Measurements from ENCODE around the gene TMC1. TPM values are rescaled to one million over a fixed set of nuclear protein-coding genes. Genes with fewer than 3 reads are reported as not detected.

The TMC1 gene
- total and polyA plus RNA-seq, 2 of the 13 experiments (the other 11 are each of a cell fraction or from before 2014, with no cell fraction given), result 0.02 to 0.03 TPM

- no peak overlapping the region; a peak in 1 of 6 replicates for H3K4me3 ChIP-seq (replicated peaks in 1 of 3; ENCODE audit: insufficient read depth in 1 of 3, low read depth in 2 of 3, low read length in 3 of 3)
- BruUV-seq (replicated peaks), result TSS peak; percentile 99
- no peaks in the 10 kb centered on the region for H3K36me3 ChIP-seq (replicated peaks in 1 of 2; ENCODE audit: control insufficient read depth in 1 of 2, insufficient read depth in 2 of 2, low read length in 2 of 2)
- no peaks in the 10 kb centered on the region for H3K9me3 ChIP-seq (ENCODE audit: low read length)
- DNase-seq (ENCODE audit: low spot score) (peak; percentile 94), FAIRE-seq (peak; percentile 90), ATAC-seq (peak; percentile 99)
- ChIA-PET POLR2A (interaction anchor here (0.9 to 2.7 kb wide), 16 partner anchors 13 to 496 kb away, joined by 3 to 12 read pairs (median 4); partner anchors contain the start of gene ZFAND5), CTCF (ENCODE audit: low intra/inter-chr PET ratio, low total read pairs) (interaction anchor here (1.0 to 2.8 kb wide), 3 partner anchors 222 to 326 kb away, joined by 3 to 15 read pairs (median 6); no protein-coding TSS in a partner anchor)
- peaks cover 30% of the 10 kb centered on the region for H3K4me1 ChIP-seq (ENCODE audit: insufficient read depth, low read length)
- peak overlapping the region; percentile 56 for H3K4me2 ChIP-seq (ENCODE audit: low read depth, low read length)
- H3K27me3 ChIP-seq (ENCODE audit: control insufficient read depth in 1 of 2, insufficient read depth in 2 of 2, low read length in 2 of 2), result no peaks in the 10 kb centered on the region
- intact Hi-C loops (cut with micrococcal nuclease; ENCODE audit: unreplicated experiment), result loop anchor here (5.0 kb wide), 3 partner anchors 69 to 324 kb away; no protein-coding TSS in a partner anchor
- peak overlapping the region; percentile 99 for H3K27ac ChIP-seq (ENCODE audit: extremely low read length, insufficient read depth, low read length)
- in situ Hi-C loops (cut with HindIII; ENCODE audit: extremely low pct_ligation_motif_present, low pct_unique_long_range_greater_than_20kb), result loop anchor here (5.0 to 10.0 kb wide), 2 partner anchors 166 to 224 kb away; no protein-coding TSS in a partner anchor
- no peaks in the 10 kb centered on the region for H3K79me2 ChIP-seq (ENCODE audit: insufficient read depth, low read length)
- 25% methylated on average over 5 of the region's 5 CpGs for WGBS (ENCODE audit: low lambda C conversion rate)
- peak overlapping the region; percentile 71 for H3K9ac ChIP-seq (ENCODE audit: insufficient read depth, low read depth, low read length)
- H4K20me1 ChIP-seq (ENCODE audit: insufficient read depth, low read length), result no peaks in the 10 kb centered on the region
- H2AFZ ChIP-seq (ENCODE audit: low read length), result peak overlapping the region; percentile 85
- TF ChIP-seq HMG20A (CRISPR knock-in tag; IDR thresholded peaks at IDR 0.05; ENCODE audit: borderline replicate concordance) (peak; percentile 70; the same call in 1 of the 2 replicates), PBX2 (CRISPR knock-in tag; IDR thresholded peaks at IDR 0.05) (no peak), SPEN (CRISPR knock-in tag; IDR thresholded peaks at IDR 0.05; ENCODE audit: low read depth) (peak; percentile 52; the same call in 1 of the 2 replicates), ZNF567 (CRISPR knock-in tag; IDR thresholded peaks at IDR 0.05; ENCODE audit: borderline replicate concordance) (no peak), GABPA (IDR thresholded peaks at IDR 0.05; ENCODE audit: low read depth, low read length) (no peak), GABPA (CRISPR knock-in tag; IDR thresholded peaks at IDR 0.05; ENCODE audit: low read depth) (peak; percentile 44), AGO1 (IDR thresholded peaks at IDR 0.05; ENCODE audit: low read depth, low read length, poor library complexity, severe bottlenecking) (no peak), ZFAT (CRISPR knock-in tag; conservative IDR thresholded peaks at IDR 0.05) (no peak), ZKSCAN8 (CRISPR knock-in tag; IDR thresholded peaks at IDR 0.05; ENCODE audit: borderline replicate concordance) (0 out of 2 replicates have a peak, but pooled peaks have one; percentile 52), HMGXB3 (CRISPR knock-in tag; IDR thresholded peaks at IDR 0.05; ENCODE audit: borderline replicate concordance) (0 out of 2 replicates have a peak, but pooled peaks have one; percentile 51), BCL3 (CRISPR knock-in tag; IDR thresholded peaks at IDR 0.05) (no peak), KLF6 (CRISPR knock-in tag; IDR thresholded peaks at IDR 0.05) (0 out of 2 replicates have a peak, but pooled peaks have one; percentile 42), PAF1 (CRISPR knock-in tag; IDR thresholded peaks at IDR 0.05) (no peak), ZNF33B (CRISPR knock-in tag; IDR thresholded peaks at IDR 0.05) (no peak), ZNF589 (CRISPR knock-in tag; conservative IDR thresholded peaks at IDR 0.05) (no peak), BORCS8-MEF2B (CRISPR knock-in tag; IDR thresholded peaks at IDR 0.05) (peak; percentile 32; the same call in 1 of the 2 replicates), ZNF775 (CRISPR knock-in tag; IDR thresholded peaks at IDR 0.05; ENCODE audit: borderline replicate concordance) (no peak)
Observed at GRCh38 chr9:72858089-72858912, 336.9 kb downstream of the TMC1 start.

Measured in HepG2 (cell line).